ENCODE measurements around the gene DECR2. TPM values are rescaled to one million over a fixed set of nuclear protein-coding genes. Genes with fewer than 3 reads are reported as not detected.

DECR2 gene
- total RNA-seq, 1 donor from 2014 or later, result 17.4 TPM

DNA sequence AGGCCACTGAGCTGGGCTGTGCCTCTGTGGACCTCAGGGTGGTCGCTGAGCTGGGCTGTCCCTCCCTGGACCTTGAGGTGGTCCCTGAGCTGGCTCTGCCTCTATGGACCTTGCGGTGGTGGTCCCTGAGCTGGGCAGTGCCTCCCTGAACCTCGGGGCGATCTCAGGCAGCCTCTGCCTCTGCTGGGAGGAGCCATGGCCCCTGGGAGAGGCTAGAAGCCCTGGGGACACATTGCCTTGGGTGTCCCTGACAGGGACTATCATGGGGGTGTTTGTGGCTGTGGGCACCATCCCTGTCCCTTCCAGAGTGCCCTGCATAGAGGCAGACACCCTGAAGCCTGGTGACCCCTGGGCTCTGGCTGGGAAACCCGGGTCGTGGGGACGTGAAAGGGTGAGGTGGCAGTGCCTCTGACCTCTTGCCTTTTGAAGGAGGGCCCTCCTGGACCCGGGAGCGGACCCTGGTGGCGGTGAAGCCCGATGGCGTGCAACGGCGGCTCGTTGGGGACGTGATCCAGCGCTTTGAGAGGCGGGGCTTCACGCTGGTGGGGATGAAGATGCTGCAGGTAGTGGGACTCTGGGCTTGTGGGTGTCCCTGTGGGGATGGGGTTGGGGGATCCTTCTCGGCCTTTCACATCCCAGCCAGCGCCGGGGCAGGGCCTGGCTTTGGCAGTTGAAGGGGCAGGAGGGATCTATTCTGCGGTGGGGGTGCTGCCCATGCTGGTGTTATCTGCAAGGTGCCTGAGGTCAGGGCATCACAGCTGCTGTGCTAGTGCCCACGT, 2.9 kb upstream of the DECR2 start:
- Mint-ChIP-seq H3K4me1 (ENCODE audit: low read depth, unreplicated experiment) (no peaks in the 10 kb centered on the region), H3K27me3 (ENCODE audit: low read depth, unreplicated experiment) (no peaks in the 10 kb centered on the region), H3K9me3 (ENCODE audit: unreplicated experiment) (no peaks in the 10 kb centered on the region), H3K36me3 (ENCODE audit: low read depth, unreplicated experiment) (peaks cover 2% of the 10 kb centered on the region), H3K4me3 (ENCODE audit: unreplicated experiment) (peak overlapping the region; percentile 77), H3K27ac (ENCODE audit: unreplicated experiment) (no peak overlapping the region)
- peaks cover 25% of the 10 kb centered on the region for H4K20me1 ChIP-seq (ENCODE audit: insufficient read depth, low read length)
- peak overlapping the region; percentile 78 for H3K4me2 ChIP-seq (ENCODE audit: low read length)
- H3K79me2 ChIP-seq (ENCODE audit: insufficient read depth, low read length), result peaks cover 9% of the 10 kb centered on the region
- H3K4me1 ChIP-seq (ENCODE audit: insufficient read depth, low read length), result peaks cover 8% of the 10 kb centered on the region
- H3K27ac ChIP-seq (ENCODE audit: low read depth, low read length), result no peak overlapping the region
- H3K4me3 ChIP-seq (ENCODE audit: insufficient read depth, low read depth, low read length), result no peak overlapping the region
- no peak for TF ChIP-seq EZH2 (IDR thresholded peaks at IDR 0.05; ENCODE audit: insufficient read depth, low read length)
- TF ChIP-seq, protein P1, sequence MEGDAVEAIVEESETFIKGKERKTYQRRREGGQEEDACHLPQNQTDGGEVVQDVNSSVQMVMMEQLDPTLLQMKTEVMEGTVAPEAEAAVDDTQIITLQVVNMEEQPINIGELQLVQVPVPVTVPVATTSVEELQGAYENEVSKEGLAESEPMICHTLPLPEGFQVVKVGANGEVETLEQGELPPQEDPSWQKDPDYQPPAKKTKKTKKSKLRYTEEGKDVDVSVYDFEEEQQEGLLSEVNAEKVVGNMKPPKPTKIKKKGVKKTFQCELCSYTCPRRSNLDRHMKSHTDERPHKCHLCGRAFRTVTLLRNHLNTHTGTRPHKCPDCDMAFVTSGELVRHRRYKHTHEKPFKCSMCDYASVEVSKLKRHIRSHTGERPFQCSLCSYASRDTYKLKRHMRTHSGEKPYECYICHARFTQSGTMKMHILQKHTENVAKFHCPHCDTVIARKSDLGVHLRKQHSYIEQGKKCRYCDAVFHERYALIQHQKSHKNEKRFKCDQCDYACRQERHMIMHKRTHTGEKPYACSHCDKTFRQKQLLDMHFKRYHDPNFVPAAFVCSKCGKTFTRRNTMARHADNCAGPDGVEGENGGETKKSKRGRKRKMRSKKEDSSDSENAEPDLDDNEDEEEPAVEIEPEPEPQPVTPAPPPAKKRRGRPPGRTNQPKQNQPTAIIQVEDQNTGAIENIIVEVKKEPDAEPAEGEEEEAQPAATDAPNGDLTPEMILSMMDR (IDR thresholded peaks at IDR 0.05; ENCODE audit: insufficient read depth, low read depth, low read length), result no peak
- H3K9ac ChIP-seq (ENCODE audit: low read length), result no peak overlapping the region
- no peaks in the 10 kb centered on the region for H3K36me3 ChIP-seq (ENCODE audit: insufficient read depth, low read length)
- no peak overlapping the region for H2AFZ ChIP-seq (ENCODE audit: low read depth, low read length)
- DNase-seq (ENCODE audit: low read depth), result no peak
- FAIRE-seq, result no peak
- no peaks in the 10 kb centered on the region for H3K9me3 ChIP-seq (ENCODE audit: insufficient read depth, low read depth, low read length)
- no peaks in the 10 kb centered on the region for H3K27me3 ChIP-seq (ENCODE audit: insufficient read depth, low read length)

- FAIRE-seq, result no peak
Measured at GRCh38 chr16:399340-400019, 2.2 kb upstream of the DECR2 start.

More at GRCh38 chr16:399340-400019, 2.2 kb upstream of the DECR2 start:
- peak overlapping the region; percentile 45 for H3K4me3 Mint-ChIP-seq (ENCODE audit: unreplicated experiment)
- no peaks in the 10 kb centered on the region for H3K9me3 ChIP-seq (ENCODE audit: insufficient read depth, low read depth, low read length)
- H3K9ac ChIP-seq (ENCODE audit: low read length), result no peak overlapping the region
- H3K4me2 ChIP-seq (ENCODE audit: low read length), result no peak overlapping the region
- no peaks in the 10 kb centered on the region for H3K27me3 Mint-ChIP-seq (ENCODE audit: low read depth, unreplicated experiment)
- peaks cover 25% of the 10 kb centered on the region for H4K20me1 ChIP-seq (ENCODE audit: insufficient read depth, low read length)
- no peak for TF ChIP-seq EZH2 (IDR thresholded peaks at IDR 0.05; ENCODE audit: insufficient read depth, low read length)
- TF ChIP-seq, protein P1 (IDR thresholded peaks at IDR 0.05; ENCODE audit: insufficient read depth, low read depth, low read length), result no peak
- H3K27ac ChIP-seq (ENCODE audit: low read depth, low read length), result no peak overlapping the region
- H3K4me3 ChIP-seq (ENCODE audit: insufficient read depth, low read depth, low read length), result no peak overlapping the region
- H3K36me3 Mint-ChIP-seq (ENCODE audit: low read depth, unreplicated experiment), result peaks cover 2% of the 10 kb centered on the region
- no peak for DNase-seq (ENCODE audit: low read depth)
- H3K4me1 ChIP-seq (ENCODE audit: insufficient read depth, low read length), result peaks cover 8% of the 10 kb centered on the region
- no peaks in the 10 kb centered on the region for H3K36me3 ChIP-seq (ENCODE audit: insufficient read depth, low read length)
- no peaks in the 10 kb centered on the region for H3K27me3 ChIP-seq (ENCODE audit: insufficient read depth, low read length)
- H3K27ac Mint-ChIP-seq (ENCODE audit: unreplicated experiment), result no peak overlapping the region
- H3K79me2 ChIP-seq (ENCODE audit: insufficient read depth, low read length), result peaks cover 9% of the 10 kb centered on the region
- H2AFZ ChIP-seq (ENCODE audit: low read depth, low read length), result no peak overlapping the region
- no peaks in the 10 kb centered on the region for H3K4me1 Mint-ChIP-seq (ENCODE audit: low read depth, unreplicated experiment)
- no peaks in the 10 kb centered on the region for H3K9me3 Mint-ChIP-seq (ENCODE audit: unreplicated experiment)
